K562 (cell line): ENCODE results near the gene TGFBR1. TPM values are rescaled to one million over a fixed set of nuclear protein-coding genes. Genes with fewer than 3 reads are reported as not detected.
A peak's percentile ranks its signal among the peaks of the same experiment; 100 is the strongest.

Experiments
- CHD1 ChIP-seq: fragments of 200-600 bp; sonication (generic); IDR thresholded peaks from one replicate; pipeline ENCODE4 v1.6.1; 2012; ENCODE audit warnings: mild to moderate bottlenecking, moderate library complexity, low read length, inconsistent platforms
- CTCF ChIP-seq, 3 experiments: IDR thresholded peaks in 2 of 3; conservative IDR thresholded peaks in 1 of 3; 2 replicates each; pipeline ENCODE4 v1.5.1; 2011 to 2012; ENCODE audit warnings: low read length in 3 of 3, mild to moderate bottlenecking in 3 of 3, control low read depth in 2 of 3, improper control_type of control experiment in 1 of 3, inconsistent platforms in 1 of 3, low read depth in 1 of 3, mixed read lengths in 1 of 3, moderate library complexity in 1 of 3; ENCODE audit not compliant: insufficient read depth in 2 of 3
- FOSL1 ChIP-seq: fragments of 200-800 bp; sonication (Bioruptor generic); conservative IDR thresholded peaks from 2 replicates; pipeline ENCODE4 v1.6.1; 2016; ENCODE audit warnings: missing genetic modification characterization, missing compliant biosample characterization
- FOXK2 ChIP-seq, 2 experiments: fragments of 450-650 bp; IDR thresholded peaks in 1 of 2; conservative IDR thresholded peaks in 1 of 2; 2 replicates each; pipeline ENCODE4 v1.6.1; 2016; ENCODE audit warnings: low read depth in 2 of 2, mild to moderate bottlenecking in 1 of 2
- GABPA ChIP-seq: fragments of 200-800 bp; sonication (Bioruptor generic); conservative IDR thresholded peaks from 2 replicates; pipeline ENCODE4 v1.6.1; 2016; ENCODE audit warnings: low read depth, missing genetic modification characterization, missing compliant biosample characterization
- IRF2 ChIP-seq: sonication (generic); formaldehyde crosslinking; IDR thresholded peaks from 2 replicates; pipeline ENCODE4 v1.8.1; 2022; ENCODE audit warnings: mild to moderate bottlenecking, missing genetic modification reagents
- JUN ChIP-seq, 2 experiments: sonication (generic) in 1 of 2; formaldehyde crosslinking in 1 of 2; IDR thresholded peaks; 2 replicates each; pipeline versions ENCODE4 v1.6.1 to v1.8.0; 2012 to 2022; ENCODE audit warnings: borderline replicate concordance in 2 of 2, mild to moderate bottlenecking in 2 of 2, improper control_type of control experiment in 1 of 2, low read depth in 1 of 2, low read length in 1 of 2, missing genetic modification reagents in 1 of 2
- MAFG ChIP-seq: fragments of 450-650 bp; conservative IDR thresholded peaks from 2 replicates; pipeline ENCODE4 v1.6.1; 2016; ENCODE audit warnings: missing genetic modification characterization, missing compliant biosample characterization
- MITF ChIP-seq: IDR thresholded peaks from 2 replicates; pipeline ENCODE4 v1.6.1; 2014; ENCODE audit warnings: antibody characterized with exemption
- NELFE ChIP-seq: IDR thresholded peaks from 2 replicates; pipeline ENCODE4 v1.6.1; 2011; ENCODE audit warnings: mild to moderate bottlenecking; ENCODE audit not compliant: insufficient read depth, insufficient read length
- NEUROD1 ChIP-seq: fragments of 150-350 bp; IDR thresholded peaks from 2 replicates; pipeline ENCODE4 v1.6.1; 2014; ENCODE audit warnings: borderline replicate concordance, low read length, low read depth; ENCODE audit not compliant: partially characterized antibody
- SMC3 ChIP-seq: conservative IDR thresholded peaks from 2 replicates; pipeline ENCODE4 v1.6.1; 2011; ENCODE audit warnings: low read depth, low read length, improper control_type of control experiment; ENCODE audit not compliant: insufficient read depth
- TBL1XR1 ChIP-seq, 2 experiments: IDR thresholded peaks; 2 replicates each; pipeline ENCODE4 v1.6.1; 2012; ENCODE audit warnings: improper control_type of control experiment in 2 of 2, low read length in 2 of 2, mild to moderate bottlenecking in 1 of 2
- TCF3 ChIP-seq: sonication (generic); formaldehyde crosslinking; IDR thresholded peaks from 2 replicates; pipeline ENCODE4 v1.4.0; 2020; ENCODE audit warnings: mild to moderate bottlenecking, missing genetic modification reagents
- TFAM ChIP-seq: fragments of 250-450 bp; sonication (Bioruptor Pico); conservative IDR thresholded peaks from 2 replicates; pipeline ENCODE4 v1.5.0; 2021; ENCODE audit warnings: mild to moderate bottlenecking, moderate library complexity
- ZBTB33 ChIP-seq: sonication (generic); formaldehyde crosslinking; IDR thresholded peaks from 2 replicates; pipeline ENCODE4 v1.8.1; 2023; ENCODE audit warnings: mild to moderate bottlenecking, missing genetic modification reagents
- ZBTB49 ChIP-seq: sonication (generic); formaldehyde crosslinking; IDR thresholded peaks from 2 replicates; pipeline ENCODE4 v1.8.0; 2022; ENCODE audit warnings: missing genetic modification reagents, mild to moderate bottlenecking, borderline replicate concordance
- ZNF584 ChIP-seq: fragments of 200-800 bp; sonication (Bioruptor generic); IDR thresholded peaks from 2 replicates; pipeline ENCODE4 v1.6.1; 2016; ENCODE audit warnings: low read depth, mild to moderate bottlenecking, missing genetic modification characterization, missing compliant biosample characterization
- polyA plus RNA-seq, 8 experiments: library from polyadenylated mRNA; depleted of rRNA in 4 of 8; stranded (reverse) in 5 of 8; unstranded in 3 of 8; fragments of >200 nt; fragmentation: Nextera tagmentation in 2 of 8; fragmentation: Illumina TruSeq in 1 of 8; extraction: Ambion mirVana in 2 of 8; extraction: Trizol in 1 of 8; gene quantifications; 2 replicates each; pipeline versions ENCODE4 v1.2.1 to v1.2.3, GENCODE V29; 2011 to 2014; ENCODE audit warnings: inconsistent platforms in 1 of 8, missing spikeins in 1 of 8
- total RNA-seq, 7 experiments: library from RNA; depleted of rRNA in 6 of 7; stranded (reverse); fragments of >200 nt in 6 of 7; fragmentation: Illumina TruSeq in 2 of 7; extraction: Trizol in 2 of 7; gene quantifications; 2 replicates each; pipeline versions ENCODE4 v1.2.1 to v1.2.3, GENCODE V29; 2011 to 2021; ENCODE audit warnings: low replicate concordance in 1 of 7

The TGFBR1 gene
- total and polyA plus RNA-seq, 9 of the 15 experiments (the other 6 are each of a cell fraction or from before 2014, with no cell fraction given): 15.5 to 62.4 (median 42.7) TPM

- peak; percentile 65; the same call in 1 of the 2 replicates for TF ChIP-seq ZNF584 (CRISPR knock-in tag)
- TF ChIP-seq ZBTB49 (CRISPR knock-in tag): no peak
- peak in 1 of 3 experiments; percentile 3; a peak in 1 of 6 replicates for TF ChIP-seq CTCF (IDR thresholded peaks at IDR 0.05 in 2 of 3, conservative IDR thresholded peaks at IDR 0.05 in 1 of 3; ENCODE audit: insufficient read depth in 2 of 3, low read depth in 1 of 3, low read length in 3 of 3)
- 0 out of 2 replicates have a peak, but pooled peaks have one; percentile 40 for TF ChIP-seq MITF
- 0 out of 4 replicates have a peak, but pooled peaks have one; percentile 33 to 65 for TF ChIP-seq FOXK2 (conservative IDR thresholded peaks at IDR 0.05 in 1 of 2, IDR thresholded peaks at IDR 0.05 in 1 of 2; ENCODE audit: low read depth in 2 of 2)
- no peak for TF ChIP-seq NELFE
- peak; percentile 30; the same call in 1 of the 2 replicates for TF ChIP-seq MAFG (tag)
- peak in 1 of 2 experiments; percentile 83; a peak in 2 of 4 replicates for TF ChIP-seq TBL1XR1 (IDR thresholded peaks at IDR 0.05; ENCODE audit: low read length in 2 of 2)
- no peak for TF ChIP-seq IRF2 (CRISPR knock-in tag)
- no peak for TF ChIP-seq SMC3
- TF ChIP-seq GABPA (tag): peak; percentile 24; the same call in 1 of the 2 replicates
- TF ChIP-seq CHD1: no peak
- TF ChIP-seq NEUROD1: peak; percentile 53
- TF ChIP-seq FOSL1 (tag): peak; percentile 74
- peak; percentile 62; the same call in 1 of the 2 replicates for TF ChIP-seq JUN (IDR thresholded peaks at IDR 0.05; ENCODE audit: borderline replicate concordance, low read depth, low read length)
- no peak for TF ChIP-seq JUN (CRISPR knock-in tag; IDR thresholded peaks at IDR 0.05; ENCODE audit: borderline replicate concordance)
- no peak; the same call in 1 of the 2 replicates for TF ChIP-seq ZBTB33 (CRISPR knock-in tag)
- TF ChIP-seq TCF3: peak; percentile 82
- TF ChIP-seq TFAM: no peak
Observed at GRCh38 chr9:99075246-99075912, 29.5 kb upstream of the TGFBR1 start (continued).
